HepG2 (cell line): Measurements from ENCODE around the gene TNFRSF21.

ENCODE experiments used
- CTCF ChIP-seq: sonication (generic); formaldehyde crosslinking; IDR thresholded peaks from 2 replicates; pipeline ENCODE4 v1.5.0; 2020; ENCODE audit warnings: mild to moderate bottlenecking, missing genetic modification reagents, moderate library complexity
- DNMT1 ChIP-seq: sonication (generic); formaldehyde crosslinking; IDR thresholded peaks from 2 replicates; pipeline ENCODE4 v1.5.1; 2020; ENCODE audit warnings: mild to moderate bottlenecking, missing genetic modification reagents
- E2F1 ChIP-seq: sonication (generic); formaldehyde crosslinking; IDR thresholded peaks from 2 replicates; pipeline ENCODE4 v1.5.0; 2020; ENCODE audit warnings: missing genetic modification reagents
- FOXA3 ChIP-seq: IDR thresholded peaks from 2 replicates; pipeline ENCODE4 v1.6.1; 2016; ENCODE audit warnings: missing genetic modification reagents, missing compliant biosample characterization
- FOXP1 ChIP-seq, 2 experiments: fragments of 450-650 bp in 1 of 2; IDR thresholded peaks; 2 replicates each; pipeline ENCODE4 v1.6.1; 2017 to 2018; ENCODE audit warnings: antibody characterized with exemption in 1 of 2
- KMT2B ChIP-seq: IDR thresholded peaks from 2 replicates; pipeline ENCODE4 v1.6.1; 2016; ENCODE audit warnings: missing genetic modification reagents, missing compliant biosample characterization
- ZFP62 ChIP-seq: sonication (generic); formaldehyde crosslinking; IDR thresholded peaks from 2 replicates; pipeline ENCODE4 v1.4.0; 2020; ENCODE audit warnings: missing genetic modification reagents
- ZGPAT ChIP-seq: IDR thresholded peaks from 2 replicates; pipeline ENCODE4 v1.6.1; 2016; ENCODE audit warnings: mild to moderate bottlenecking
- ZNF782 ChIP-seq: sonication (generic); formaldehyde crosslinking; IDR thresholded peaks from 2 replicates; pipeline ENCODE4 v1.4.0; 2020; ENCODE audit warnings: missing genetic modification reagents, mild to moderate bottlenecking, borderline replicate concordance
- ZNF790 ChIP-seq: sonication (generic); formaldehyde crosslinking; IDR thresholded peaks from 2 replicates; pipeline ENCODE4 v1.8.0; 2022; ENCODE audit warnings: missing genetic modification reagents, mild to moderate bottlenecking, borderline replicate concordance
- ZUFSP ChIP-seq: sonication (generic); formaldehyde crosslinking; IDR thresholded peaks from 2 replicates; pipeline ENCODE4 v1.9.0; 2021; ENCODE audit warnings: missing genetic modification reagents, mild to moderate bottlenecking, borderline replicate concordance

- TF ChIP-seq CTCF (CRISPR knock-in tag) (no peak), ZGPAT (no peak), FOXA3 (no peak), ZNF782 (no peak), ZFP62 (CRISPR knock-in tag) (no peak), FOXP1 (IDR thresholded peaks at IDR 0.05) (no peak), FOXP1 (CRISPR knock-in tag; IDR thresholded peaks at IDR 0.05) (no peak), E2F1 (CRISPR knock-in tag) (no peak), KMT2B (CRISPR knock-in tag) (no peak), ZUFSP (no peak), DNMT1 (no peak), ZNF790 (no peak)
Measured at GRCh38 chr6:47355496-47355895, 45.8 kb upstream of the TNFRSF21 start.
